ENCODE measurements around the gene PARD3.

Gene PARD3

GRCh38 chr10:34254596-34254995, 560.5 kb downstream of the PARD3 start:
- no peak overlapping the region for H2AFZ ChIP-seq (ENCODE audit: low read depth)
- no peaks in the 10 kb centered on the region for H3K36me3 ChIP-seq (ENCODE audit: insufficient read depth)
- H3K27ac ChIP-seq: no peak overlapping the region
- H3K79me2 ChIP-seq (ENCODE audit: insufficient read depth, low read depth): no peaks in the 10 kb centered on the region
- H3K4me1 ChIP-seq (ENCODE audit: low read depth, poor library complexity, severe bottlenecking): peaks cover 6% of the 10 kb centered on the region
- H3K4me3 ChIP-seq (IDR thresholded peaks at IDR 0.05; ENCODE audit: insufficient read depth, low read depth, low read length): no peak overlapping the region
- no peak overlapping the region for H3K4me2 ChIP-seq
- H3K27me3 ChIP-seq (ENCODE audit: insufficient read depth, low read depth): no peaks in the 10 kb centered on the region
- TF ChIP-seq CTCF (conservative IDR thresholded peaks at IDR 0.05; ENCODE audit: low read depth, low read length): no peak
- H3K9ac ChIP-seq: no peak overlapping the region
- H4K20me1 ChIP-seq (ENCODE audit: insufficient read depth): no peaks in the 10 kb centered on the region

- Histone ChIP-seq H3K4me3 (IDR thresholded peaks at IDR 0.05; ENCODE audit: insufficient read depth, low read depth, low read length) (no peak overlapping the region), H3K36me3 (ENCODE audit: insufficient read depth) (no peaks in the 10 kb centered on the region), H3K4me1 (ENCODE audit: low read depth, poor library complexity, severe bottlenecking) (peaks cover 6% of the 10 kb centered on the region), H3K79me2 (ENCODE audit: insufficient read depth, low read depth) (no peaks in the 10 kb centered on the region), H4K20me1 (ENCODE audit: insufficient read depth) (no peaks in the 10 kb centered on the region), H2AFZ (ENCODE audit: low read depth) (no peak overlapping the region), H3K9ac (no peak overlapping the region), H3K27ac (no peak overlapping the region), H3K4me2 (no peak overlapping the region), H3K27me3 (ENCODE audit: insufficient read depth, low read depth) (no peaks in the 10 kb centered on the region)
- TF ChIP-seq CTCF (conservative IDR thresholded peaks at IDR 0.05; ENCODE audit: low read depth, low read length): no peak
Observed at GRCh38 chr10:34252111-34252510, 563.0 kb downstream of the PARD3 start.

- H3K4me2 ChIP-seq: no peak overlapping the region
- no peak overlapping the region for H3K9ac ChIP-seq
Observed at GRCh38 chr10:34251177-34251576, 563.9 kb downstream of the PARD3 start.

GRCh38 chr10:34250722-34251121, 564.4 kb downstream of the PARD3 start:
- no peak overlapping the region for H3K9ac ChIP-seq
- no peak overlapping the region for H2AFZ ChIP-seq (ENCODE audit: low read depth)
- H3K4me2 ChIP-seq: no peak overlapping the region
- H3K36me3 ChIP-seq (ENCODE audit: insufficient read depth): no peaks in the 10 kb centered on the region
- H3K27me3 ChIP-seq (ENCODE audit: insufficient read depth, low read depth): no peaks in the 10 kb centered on the region
- H4K20me1 ChIP-seq (ENCODE audit: insufficient read depth): no peaks in the 10 kb centered on the region
- no peaks in the 10 kb centered on the region for H3K79me2 ChIP-seq (ENCODE audit: insufficient read depth, low read depth)
- no peak for TF ChIP-seq CTCF (conservative IDR thresholded peaks at IDR 0.05; ENCODE audit: low read depth, low read length)
- H3K4me3 ChIP-seq (IDR thresholded peaks at IDR 0.05; ENCODE audit: insufficient read depth, low read depth, low read length): no peak overlapping the region
- H3K27ac ChIP-seq: no peak overlapping the region
- peaks cover 6% of the 10 kb centered on the region for H3K4me1 ChIP-seq (ENCODE audit: low read depth, poor library complexity, severe bottlenecking)

More at GRCh38 chr10:34251177-34251576, 563.9 kb downstream of the PARD3 start:
- H3K4me3 ChIP-seq (IDR thresholded peaks at IDR 0.05; ENCODE audit: insufficient read depth, low read depth, low read length): no peak overlapping the region
- H3K4me1 ChIP-seq (ENCODE audit: low read depth, poor library complexity, severe bottlenecking): peaks cover 6% of the 10 kb centered on the region
- TF ChIP-seq CTCF (conservative IDR thresholded peaks at IDR 0.05; ENCODE audit: low read depth, low read length): no peak
- H3K27me3 ChIP-seq (ENCODE audit: insufficient read depth, low read depth): no peaks in the 10 kb centered on the region
- H3K36me3 ChIP-seq (ENCODE audit: insufficient read depth): no peaks in the 10 kb centered on the region
- no peak overlapping the region for H2AFZ ChIP-seq (ENCODE audit: low read depth)
- H3K79me2 ChIP-seq (ENCODE audit: insufficient read depth, low read depth): no peaks in the 10 kb centered on the region
- no peaks in the 10 kb centered on the region for H4K20me1 ChIP-seq (ENCODE audit: insufficient read depth)
- H3K27ac ChIP-seq: no peak overlapping the region

Measured in KMS-11 (cell line).